Measurements from ENCODE around the gene IKZF2. TPM values are rescaled to one million over a fixed set of nuclear protein-coding genes. Genes with fewer than 3 reads are reported as not detected.

Gene IKZF2
- total RNA-seq, 1 experiment from 2014 or later: 1.6 TPM

DNA sequence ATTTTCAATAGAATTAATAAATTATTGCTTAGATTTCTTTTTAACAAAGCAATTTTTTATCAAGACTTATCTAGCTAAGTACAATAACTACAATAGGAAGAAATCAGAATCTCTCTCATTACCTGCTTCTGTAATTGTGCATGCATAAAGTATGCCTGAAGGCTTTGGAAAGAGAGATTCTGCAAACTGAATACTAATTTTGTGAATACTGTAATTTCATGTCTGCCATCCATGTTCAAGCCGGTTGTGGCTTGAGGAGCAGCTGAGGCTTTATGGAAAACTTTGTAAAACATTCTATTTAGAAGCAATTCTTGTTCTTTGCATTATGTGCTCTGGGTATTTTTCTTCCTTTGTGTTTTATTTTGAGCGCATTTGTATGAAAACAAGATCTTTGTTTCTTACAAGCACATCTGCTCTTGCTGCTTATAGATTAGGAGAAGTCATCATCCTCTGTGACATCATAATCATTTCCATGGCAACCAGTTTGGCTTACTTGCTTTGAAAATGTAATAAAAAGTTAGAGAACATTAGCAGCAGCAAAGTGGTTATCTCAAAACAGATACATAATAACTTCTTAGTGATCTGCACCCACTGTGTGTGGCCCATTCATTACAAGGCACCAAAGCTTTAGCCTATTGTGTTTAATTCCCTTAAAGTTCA lies 16.0 kb upstream of the IKZF2 start:
- Histone ChIP-seq H3K9ac (ENCODE audit: low read length) (no peak overlapping the region), H3K9me2 (ENCODE audit: insufficient read depth) (no peaks in the 10 kb centered on the region), H3K79me2 (ENCODE audit: insufficient read depth, low read length) (no peaks in the 10 kb centered on the region), H3K27ac (ENCODE audit: low read depth, low read length) (no peak overlapping the region), H2AFZ (ENCODE audit: low read depth, low read length, poor library complexity, severe bottlenecking) (no peak overlapping the region), H3K4me3 (replicated peaks in 1 of 2; ENCODE audit: low read depth in 1 of 2, low read length in 2 of 2) (no peak overlapping the region), H3K4me1 (ENCODE audit: control insufficient read depth in 1 of 2, insufficient read depth in 2 of 2, low read length in 2 of 2) (no peaks in the 10 kb centered on the region), H3K27me3 (ENCODE audit: insufficient read depth, low read length) (no peaks in the 10 kb centered on the region), H3K9me3 (ENCODE audit: control insufficient read depth in 1 of 2, insufficient read depth in 1 of 2, low read depth in 1 of 2, low read length in 2 of 2) (no peaks in the 10 kb centered on the region), H3K36me3 (ENCODE audit: control insufficient read depth in 1 of 2, insufficient read depth in 2 of 2, low read length in 2 of 2) (no peaks in the 10 kb centered on the region), H3K4me2 (ENCODE audit: low read length) (no peak overlapping the region), H4K20me1 (ENCODE audit: insufficient read depth) (no peaks in the 10 kb centered on the region)
- ATAC-seq (no peak), DNase-seq (ENCODE audit: low read depth, low spot score) (no peak)
- ChIA-PET RAD21 (ENCODE audit: low non-redundant PET in 1 of 2, low total read pairs in 2 of 2, uncharacterized antibody in 2 of 2, unreplicated experiment in 2 of 2) (no interaction called here), POLR2A (no interaction called here), CTCF (no interaction called here)
- BruUV-seq (replicated peaks): no TSS peak
- intact Hi-C loops (cut with micrococcal nuclease): no loop called here
- TF ChIP-seq CEBPB (IDR thresholded peaks at IDR 0.05; ENCODE audit: low read depth) (no peak), POLR2A (IDR thresholded peaks at IDR 0.05; ENCODE audit: borderline replicate concordance, extremely low read depth, insufficient read depth, insufficient read length) (no peak), ZFX (IDR thresholded peaks at IDR 0.05) (no peak), POLR2AphosphoS5 (IDR thresholded peaks at IDR 0.05; ENCODE audit: low read depth, low read length) (no peak)
- TF ChIP-seq, protein P1, sequence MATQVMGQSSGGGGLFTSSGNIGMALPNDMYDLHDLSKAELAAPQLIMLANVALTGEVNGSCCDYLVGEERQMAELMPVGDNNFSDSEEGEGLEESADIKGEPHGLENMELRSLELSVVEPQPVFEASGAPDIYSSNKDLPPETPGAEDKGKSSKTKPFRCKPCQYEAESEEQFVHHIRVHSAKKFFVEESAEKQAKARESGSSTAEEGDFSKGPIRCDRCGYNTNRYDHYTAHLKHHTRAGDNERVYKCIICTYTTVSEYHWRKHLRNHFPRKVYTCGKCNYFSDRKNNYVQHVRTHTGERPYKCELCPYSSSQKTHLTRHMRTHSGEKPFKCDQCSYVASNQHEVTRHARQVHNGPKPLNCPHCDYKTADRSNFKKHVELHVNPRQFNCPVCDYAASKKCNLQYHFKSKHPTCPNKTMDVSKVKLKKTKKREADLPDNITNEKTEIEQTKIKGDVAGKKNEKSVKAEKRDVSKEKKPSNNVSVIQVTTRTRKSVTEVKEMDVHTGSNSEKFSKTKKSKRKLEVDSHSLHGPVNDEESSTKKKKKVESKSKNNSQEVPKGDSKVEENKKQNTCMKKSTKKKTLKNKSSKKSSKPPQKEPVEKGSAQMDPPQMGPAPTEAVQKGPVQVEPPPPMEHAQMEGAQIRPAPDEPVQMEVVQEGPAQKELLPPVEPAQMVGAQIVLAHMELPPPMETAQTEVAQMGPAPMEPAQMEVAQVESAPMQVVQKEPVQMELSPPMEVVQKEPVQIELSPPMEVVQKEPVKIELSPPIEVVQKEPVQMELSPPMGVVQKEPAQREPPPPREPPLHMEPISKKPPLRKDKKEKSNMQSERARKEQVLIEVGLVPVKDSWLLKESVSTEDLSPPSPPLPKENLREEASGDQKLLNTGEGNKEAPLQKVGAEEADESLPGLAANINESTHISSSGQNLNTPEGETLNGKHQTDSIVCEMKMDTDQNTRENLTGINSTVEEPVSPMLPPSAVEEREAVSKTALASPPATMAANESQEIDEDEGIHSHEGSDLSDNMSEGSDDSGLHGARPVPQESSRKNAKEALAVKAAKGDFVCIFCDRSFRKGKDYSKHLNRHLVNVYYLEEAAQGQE (IDR thresholded peaks at IDR 0.05; ENCODE audit: low read depth): no peak

DNA sequence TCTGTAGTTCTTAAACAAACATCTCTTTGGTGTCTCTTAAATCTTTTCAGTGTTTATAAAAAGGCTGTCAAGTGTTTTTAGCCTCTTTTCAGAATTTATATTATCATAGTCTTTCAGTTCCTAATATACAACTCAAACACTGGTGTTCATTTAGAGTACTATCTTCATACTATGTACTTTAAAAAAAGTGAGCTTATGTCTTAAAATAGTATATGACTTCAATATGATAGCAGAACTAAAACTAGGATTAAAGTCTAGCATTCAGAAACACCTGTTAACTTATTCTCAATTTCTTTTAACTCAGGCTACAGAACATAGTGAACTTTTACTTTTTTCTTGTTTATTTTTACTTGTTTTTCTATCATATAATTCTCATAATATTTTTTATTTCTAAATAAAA lies 14.7 kb upstream of the IKZF2 start:
- ATAC-seq (no peak), DNase-seq (ENCODE audit: low read depth, low spot score) (no peak)
- intact Hi-C loops (cut with micrococcal nuclease): no loop called here
- Histone ChIP-seq H3K27me3 (ENCODE audit: insufficient read depth, low read length) (no peaks in the 10 kb centered on the region), H3K9ac (ENCODE audit: low read length) (no peak overlapping the region), H3K4me2 (ENCODE audit: low read length) (no peak overlapping the region), H4K20me1 (ENCODE audit: insufficient read depth) (no peaks in the 10 kb centered on the region), H3K9me2 (ENCODE audit: insufficient read depth) (no peaks in the 10 kb centered on the region), H3K36me3 (ENCODE audit: control insufficient read depth in 1 of 2, insufficient read depth in 2 of 2, low read length in 2 of 2) (no peaks in the 10 kb centered on the region), H3K9me3 (ENCODE audit: control insufficient read depth in 1 of 2, insufficient read depth in 1 of 2, low read depth in 1 of 2, low read length in 2 of 2) (no peaks in the 10 kb centered on the region), H3K4me3 (replicated peaks in 1 of 2; ENCODE audit: low read depth in 1 of 2, low read length in 2 of 2) (no peak overlapping the region), H3K27ac (ENCODE audit: low read depth, low read length) (no peak overlapping the region), H2AFZ (ENCODE audit: low read depth, low read length, poor library complexity, severe bottlenecking) (no peak overlapping the region), H3K4me1 (ENCODE audit: control insufficient read depth in 1 of 2, insufficient read depth in 2 of 2, low read length in 2 of 2) (no peaks in the 10 kb centered on the region), H3K79me2 (ENCODE audit: insufficient read depth, low read length) (no peaks in the 10 kb centered on the region)
- POLR2A ChIA-PET: no interaction called here
- RAD21 ChIA-PET (ENCODE audit: low non-redundant PET in 1 of 2, low total read pairs in 2 of 2, uncharacterized antibody in 2 of 2, unreplicated experiment in 2 of 2): no interaction called here
- CTCF ChIA-PET: interaction anchor here (0.8 kb wide), 1 partner anchor 13 kb away, joined by 3 read pairs; no protein-coding TSS in a partner anchor
- no TSS peak for BruUV-seq (replicated peaks)
- TF ChIP-seq ZNF274 (IDR thresholded peaks at IDR 0.05; ENCODE audit: low read depth, low read length): no peak
- TF ChIP-seq, protein P1 (IDR thresholded peaks at IDR 0.05; ENCODE audit: low read depth): no peak
- no peak for TF ChIP-seq EZH2phosphoT487 (IDR thresholded peaks at IDR 0.05; ENCODE audit: borderline replicate concordance)
- TF ChIP-seq, protein P2, sequence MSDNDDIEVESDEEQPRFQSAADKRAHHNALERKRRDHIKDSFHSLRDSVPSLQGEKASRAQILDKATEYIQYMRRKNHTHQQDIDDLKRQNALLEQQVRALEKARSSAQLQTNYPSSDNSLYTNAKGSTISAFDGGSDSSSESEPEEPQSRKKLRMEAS (IDR thresholded peaks at IDR 0.05): no peak
- no peak for TF ChIP-seq CTCF (IDR thresholded peaks at IDR 0.05 in 2 of 3, conservative IDR thresholded peaks at IDR 0.05 in 1 of 3; ENCODE audit: borderline replicate concordance in 1 of 3, insufficient read depth in 1 of 3, low read depth in 2 of 3, low read length in 2 of 3)
